H1 (cell line): ENCODE measurements around the gene SYTL2. TPM values are rescaled to one million over a fixed set of nuclear protein-coding genes. Genes with fewer than 3 reads are reported as not detected.

Experiments
- CTCF ChIA-PET: fragments of 300-600 bp; sonication (Branson Sonifier 250); formaldehyde crosslinking; loops from one replicate; lab custom pipeline; 2021; ENCODE audit not compliant: partially characterized antibody; lab: Charles Lee
- POLR2A ChIA-PET: fragments of 300-600 bp; sonication (Branson Sonifier 250); formaldehyde crosslinking; loops from one replicate; lab custom pipeline; 2021; ENCODE audit warnings: inconsistent platforms; ENCODE audit not compliant: partially characterized antibody; lab: Charles Lee
- DNase-seq, 2 experiments: peaks; one replicate each; pipeline versions ENCODE4 v3.0.0 to v3.0.0-alpha.2; 2010 to 2022; ENCODE audit warnings: low spot score in 2 of 2, low read depth in 1 of 2, mixed read lengths in 1 of 2
- FAIRE-seq: peaks from 2 replicates; lab custom pipeline; 2011; peaks lifted over from hg19 to GRCh38; lab: Jason Lieb, UNC
- H2AFZ ChIP-seq: 2 replicates; pipeline ENCODE4 v1.8.1; 2012; ENCODE audit warnings: low read length, inconsistent platforms
- H2AK5ac ChIP-seq: 2 replicates; pipeline ENCODE4 v1.6.1; 2013; ENCODE audit warnings: low read depth, low read length
- H2BK120ac ChIP-seq: replicated peaks from 2 replicates; pipeline ENCODE3; 2013; ENCODE audit warnings: low read depth, low read length, inconsistent platforms
- H2BK12ac ChIP-seq: 2 replicates; pipeline ENCODE4 v1.6.1; 2013; ENCODE audit warnings: low read depth, low read length
- H2BK15ac ChIP-seq: 2 replicates; pipeline ENCODE4 v1.6.1; 2013; ENCODE audit warnings: low read length
- H2BK20ac ChIP-seq: 2 replicates; pipeline ENCODE4 v1.6.1; 2013; ENCODE audit warnings: low read length
- H2BK5ac ChIP-seq: 2 replicates; pipeline ENCODE4 v1.6.1; 2013; ENCODE audit warnings: low read depth, low read length
- H3K14ac ChIP-seq: 2 replicates; pipeline ENCODE4 v1.6.1; 2013; ENCODE audit warnings: inconsistent platforms; ENCODE audit not compliant: insufficient read length
- H3K18ac ChIP-seq: 2 replicates; pipeline ENCODE4 v1.6.1; 2013; ENCODE audit warnings: low read length; ENCODE audit errors: extremely low read depth
- H3K23ac ChIP-seq: 2 replicates; pipeline ENCODE4 v1.6.1; 2013; ENCODE audit warnings: inconsistent platforms; ENCODE audit not compliant: insufficient read length
- H3K23me2 ChIP-seq: 2 replicates; pipeline ENCODE4 v1.6.1; 2013; ENCODE audit warnings: low read depth, low read length
- H3K27ac ChIP-seq: 2 replicates; pipeline ENCODE4 v1.6.1; 2011; ENCODE audit warnings: low read depth, low read length, inconsistent platforms
- H3K27me3 ChIP-seq, 4 experiments: replicated peaks in 1 of 4; 1 replicate in 1 of 4; 2 replicates in 3 of 4; pipeline versions ENCODE4 v1.6.1 to v1.8.1; 2011 to 2013; ENCODE audit warnings: low read length in 3 of 4, mild to moderate bottlenecking in 3 of 4, inconsistent platforms in 2 of 4, mixed read lengths in 2 of 4, moderate library complexity in 1 of 4; ENCODE audit not compliant: control insufficient read depth in 3 of 4, insufficient read depth in 3 of 4; ENCODE audit errors: extremely low read depth in 1 of 4
- H3K36me3 ChIP-seq, 4 experiments: 2 replicates each; pipeline versions ENCODE4 v1.6.1 to v1.8.1; 2011 to 2013; ENCODE audit warnings: mild to moderate bottlenecking in 4 of 4, low read length in 3 of 4, moderate library complexity in 2 of 4, control low read depth in 1 of 4, inconsistent platforms in 1 of 4; ENCODE audit not compliant: insufficient read depth in 4 of 4, control insufficient read depth in 2 of 4
- H3K4ac ChIP-seq: replicated peaks from 2 replicates; pipeline ENCODE3; 2013; ENCODE audit warnings: low read length, low read depth, mixed read lengths, inconsistent platforms; ENCODE audit not compliant: insufficient read length
- H3K4me1 ChIP-seq, 4 experiments: replicated peaks in 1 of 4; 1 replicate in 1 of 4; 2 replicates in 3 of 4; pipeline versions ENCODE4 v1.6.1 to v1.8.1; 2011 to 2013; ENCODE audit warnings: low read length in 3 of 4, inconsistent platforms in 2 of 4, mixed read lengths in 1 of 4; ENCODE audit not compliant: insufficient read depth in 4 of 4, control insufficient read depth in 3 of 4
- H3K4me2 ChIP-seq, 2 experiments: 2 replicates each; pipeline versions ENCODE4 v1.6.1 to v1.8.1; 2011 to 2013; ENCODE audit warnings: low read depth in 2 of 2, low read length in 2 of 2, control low read depth in 1 of 2, inconsistent platforms in 1 of 2, mild to moderate bottlenecking in 1 of 2; ENCODE audit not compliant: insufficient read depth in 1 of 2
- H3K4me3 ChIP-seq, 4 experiments: fragments of 200-600, 300-600 bp in 1 of 4; sonication (generic), shearing (Covaris generic), sonication (Bioruptor Twin) in 1 of 4; 2 replicates each; pipeline versions ENCODE4 v1.5.1 to v1.8.1; 2011 to 2016; ENCODE audit warnings: low read length in 4 of 4, low read depth in 3 of 4, control low read depth in 2 of 4, inconsistent platforms in 2 of 4, mild to moderate bottlenecking in 2 of 4, mixed read lengths in 1 of 4, moderate library complexity in 1 of 4; ENCODE audit not compliant: insufficient read depth in 2 of 4; ENCODE audit errors: extremely low read depth in 1 of 4
- H3K56ac ChIP-seq: replicated peaks from 2 replicates; pipeline ENCODE3; 2013; ENCODE audit warnings: low read depth, mild to moderate bottlenecking, mixed read lengths, low read length, inconsistent platforms; ENCODE audit not compliant: insufficient read length
- H3K79me1 ChIP-seq: 2 replicates; pipeline ENCODE4 v1.6.1; 2013; ENCODE audit warnings: low read depth, low read length, control low read depth
- H3K79me2 ChIP-seq, 2 experiments: 2 replicates each; pipeline versions ENCODE4 v1.6.1 to v1.8.1; 2012 to 2013; ENCODE audit warnings: low read length in 2 of 2, mild to moderate bottlenecking in 2 of 2, inconsistent platforms in 1 of 2; ENCODE audit not compliant: insufficient read depth in 2 of 2, control insufficient read depth in 1 of 2
- H3K9ac ChIP-seq, 4 experiments: replicated peaks in 1 of 4; 1 replicate in 1 of 4; 2 replicates in 3 of 4; pipeline versions ENCODE4 v1.6.1 to v1.8.1; 2011 to 2013; ENCODE audit warnings: low read depth in 3 of 4, low read length in 3 of 4, control low read depth in 2 of 4, mild to moderate bottlenecking in 2 of 4, moderate library complexity in 2 of 4, inconsistent platforms in 1 of 4; ENCODE audit errors: extremely low read depth in 1 of 4
- H3K9me3 ChIP-seq, 2 experiments: 2 replicates each; pipeline versions ENCODE4 v1.6.1 to v1.8.1; 2012 to 2013; ENCODE audit warnings: mild to moderate bottlenecking in 2 of 2, moderate library complexity in 2 of 2, control low read depth in 1 of 2, inconsistent platforms in 1 of 2, low read depth in 1 of 2, low read length in 1 of 2, mixed read lengths in 1 of 2; ENCODE audit not compliant: insufficient read depth in 2 of 2
- H4K20me1 ChIP-seq, 2 experiments: replicated peaks in 1 of 2; 2 replicates each; pipeline versions ENCODE3 to v1.8.1; 2011 to 2013; ENCODE audit warnings: inconsistent platforms in 2 of 2, low read length in 2 of 2, mild to moderate bottlenecking in 1 of 2; ENCODE audit not compliant: insufficient read depth in 2 of 2, control insufficient read depth in 1 of 2
- H4K5ac ChIP-seq: 2 replicates; pipeline ENCODE4 v1.6.1; 2013; ENCODE audit warnings: low read length, low read depth, mixed read lengths, inconsistent platforms; ENCODE audit not compliant: insufficient read length
- H4K8ac ChIP-seq: 2 replicates; pipeline ENCODE4 v1.8.0; 2013; ENCODE audit warnings: mild to moderate bottlenecking, moderate library complexity, low read length, inconsistent platforms; ENCODE audit not compliant: insufficient read depth; ENCODE audit errors: extremely low read depth
- H4K91ac ChIP-seq: replicated peaks from 2 replicates; pipeline ENCODE3; 2013; ENCODE audit warnings: low read length, mixed read lengths, inconsistent platforms; ENCODE audit not compliant: insufficient read length
- BACH1 ChIP-seq: IDR thresholded peaks from 2 replicates; pipeline ENCODE4 v1.6.1; 2012; ENCODE audit warnings: low read length, improper control_type of control experiment
- BCL11A ChIP-seq, 2 experiments: IDR thresholded peaks; one replicate each; pipeline ENCODE4 v1.6.1; 2011; ENCODE audit warnings: low read depth in 2 of 2, low read length in 2 of 2, mild to moderate bottlenecking in 2 of 2
- CBX8 ChIP-seq: fragments of 300-800, 300-1000 bp; sonication (generic); IDR thresholded peaks from 2 replicates; pipeline ENCODE4 v1.7.1; 2016; ENCODE audit warnings: low read depth, low read length, borderline replicate concordance
- WGBS, 2 experiments: shearing (Covaris generic) in 1 of 2; methylation state at CpG; one replicate each; pipeline versions ENCODE4 v1.1.6 to v1.1.7; 2013 to 2015; ENCODE audit warnings: low lambda C conversion rate in 2 of 2, mixed read lengths in 2 of 2, inconsistent platforms in 1 of 2, low coverage in 1 of 2, missing lambda C conversion rate in 1 of 2; ENCODE audit not compliant: insufficient replicate concordance in 2 of 2, insufficient coverage in 1 of 2, insufficient read length in 1 of 2; ENCODE audit errors: extremely low coverage in 1 of 2, missing lambda C conversion rate in 1 of 2; 5-methylcytosine and 5-hydroxymethylcytosine counted together
- polyA plus RNA-seq, 7 experiments: library from polyadenylated mRNA; depleted of rRNA in 3 of 7; stranded (reverse) in 5 of 7; unstranded in 2 of 7; fragments of >200 nt in 5 of 7; fragments of 200-250 nt in 2 of 7; gene quantifications; 1 replicate in 5 of 7; 2 replicates in 1 of 7; 4 replicates in 1 of 7; pipeline versions ENCODE4 v1.2.1 to v1.2.3, GENCODE V29; 2011 to 2013; ENCODE audit warnings: missing spikeins in 2 of 7, mixed read lengths in 2 of 7
- total RNA-seq: library from RNA; stranded (reverse); fragmentation: NEBNext Ultra II Directional; extraction: Animal tissue kit (Norgen Biotek cat#: 25700); gene quantifications from 2 replicates; pipeline ENCODE4 v1.2.1, GENCODE V29; 2021
- TF ChIP-seq, protein P1 (sequence below), 3 experiments: IDR thresholded peaks; 1 replicate in 2 of 3; 2 replicates in 1 of 3; pipeline versions ENCODE4 v1.5.1 to v1.6.1; 2011; ENCODE audit warnings: low read length in 3 of 3, mild to moderate bottlenecking in 3 of 3, inconsistent platforms in 2 of 3, low read depth in 1 of 3, moderate library complexity in 1 of 3; ENCODE audit not compliant: insufficient read depth in 1 of 3; ENCODE audit errors: control extremely low read depth in 1 of 3

The SYTL2 gene
- total and polyA plus RNA-seq, 2 of the 8 experiments (the other 6 are each of a cell fraction or from before 2014, with no cell fraction given), result 1.3 to 9.1 TPM

DNA sequence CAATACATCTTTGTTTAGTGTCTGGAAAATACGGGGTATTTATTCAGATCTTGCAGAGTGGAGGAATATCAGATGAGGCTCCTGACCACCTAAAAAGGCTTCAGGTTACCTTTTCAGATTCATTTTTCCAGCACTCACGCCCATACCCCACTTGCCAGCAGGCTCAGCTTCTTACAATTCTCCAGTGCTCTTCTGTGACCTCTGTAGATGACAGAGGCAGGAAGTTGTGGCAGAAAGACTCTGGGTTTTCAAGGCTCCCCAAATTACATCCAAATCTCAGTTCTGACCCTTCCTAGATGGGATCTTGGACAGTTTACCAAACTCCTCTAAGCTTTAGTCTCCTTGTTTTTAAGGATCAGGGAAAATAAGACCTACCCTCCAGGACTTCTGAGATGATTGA lies 61.1 kb downstream of the SYTL2 start:
- no peaks in the 10 kb centered on the region for H3K9me3 ChIP-seq
- no peaks in the 10 kb centered on the region for H3K36me3 ChIP-seq
- FAIRE-seq, result no peak
- H4K20me1 ChIP-seq, result no peaks in the 10 kb centered on the region
- no peak overlapping the region for H4K91ac ChIP-seq
- no peaks in the 10 kb centered on the region for H3K79me1 ChIP-seq
- no peak overlapping the region for H2AFZ ChIP-seq
- no peak overlapping the region for H3K18ac ChIP-seq
- no peak overlapping the region for H2BK12ac ChIP-seq
- peaks cover 4 to 13% (median 8%) of the 10 kb centered on the region in 4 experiments; a peak in 6 of 7 replicates for H3K4me1 ChIP-seq
- no peaks in the 10 kb centered on the region for H3K23me2 ChIP-seq
- H3K4me2 ChIP-seq, result no peak overlapping the region
- no peaks in the 10 kb centered on the region for H3K79me2 ChIP-seq
- H3K14ac ChIP-seq, result no peak overlapping the region
- H2BK15ac ChIP-seq, result no peak overlapping the region
- ChIA-PET POLR2A (no interaction called here), CTCF (interaction anchor here (0.8 kb wide), 1 partner anchor 31 kb away, joined by 3 read pairs; no protein-coding TSS in a partner anchor)
- H3K9ac ChIP-seq, result no peak overlapping the region
- H3K4me3 ChIP-seq, result no peak overlapping the region
- H4K8ac ChIP-seq, result no peak overlapping the region
- H3K23ac ChIP-seq, result no peak overlapping the region
- H3K4ac ChIP-seq, result no peak overlapping the region
- no peak overlapping the region for H2BK20ac ChIP-seq
- 92% methylated on average over 2 of the region's 2 CpGs; no CpG with 5 or more reads in 1 of the 2 experiments for WGBS, 2 experiments
- no peak overlapping the region for H3K56ac ChIP-seq
- H2AK5ac ChIP-seq, result 0 out of 2 replicates have a peak overlapping the region, but pooled peaks have one; percentile 0
- no peaks in the 10 kb centered on the region for H3K27me3 ChIP-seq
- no peak overlapping the region for H3K27ac ChIP-seq
- no peak overlapping the region for H2BK120ac ChIP-seq
- TF ChIP-seq CBX8, result no peak
- TF ChIP-seq BACH1, result no peak
- TF ChIP-seq, protein P1, sequence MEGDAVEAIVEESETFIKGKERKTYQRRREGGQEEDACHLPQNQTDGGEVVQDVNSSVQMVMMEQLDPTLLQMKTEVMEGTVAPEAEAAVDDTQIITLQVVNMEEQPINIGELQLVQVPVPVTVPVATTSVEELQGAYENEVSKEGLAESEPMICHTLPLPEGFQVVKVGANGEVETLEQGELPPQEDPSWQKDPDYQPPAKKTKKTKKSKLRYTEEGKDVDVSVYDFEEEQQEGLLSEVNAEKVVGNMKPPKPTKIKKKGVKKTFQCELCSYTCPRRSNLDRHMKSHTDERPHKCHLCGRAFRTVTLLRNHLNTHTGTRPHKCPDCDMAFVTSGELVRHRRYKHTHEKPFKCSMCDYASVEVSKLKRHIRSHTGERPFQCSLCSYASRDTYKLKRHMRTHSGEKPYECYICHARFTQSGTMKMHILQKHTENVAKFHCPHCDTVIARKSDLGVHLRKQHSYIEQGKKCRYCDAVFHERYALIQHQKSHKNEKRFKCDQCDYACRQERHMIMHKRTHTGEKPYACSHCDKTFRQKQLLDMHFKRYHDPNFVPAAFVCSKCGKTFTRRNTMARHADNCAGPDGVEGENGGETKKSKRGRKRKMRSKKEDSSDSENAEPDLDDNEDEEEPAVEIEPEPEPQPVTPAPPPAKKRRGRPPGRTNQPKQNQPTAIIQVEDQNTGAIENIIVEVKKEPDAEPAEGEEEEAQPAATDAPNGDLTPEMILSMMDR (IDR thresholded peaks at IDR 0.05; ENCODE audit: control extremely low read depth in 1 of 3, insufficient read depth in 1 of 3, low read depth in 1 of 3, low read length in 3 of 3), result no peak
- no peak for TF ChIP-seq BCL11A (IDR thresholded peaks at IDR 0.05; ENCODE audit: low read depth in 2 of 2, low read length in 2 of 2)
- TF ChIP-seq, all 59 proteins: peak for 0
- H2BK5ac ChIP-seq, result no peak overlapping the region
- H4K5ac ChIP-seq, result no peak overlapping the region
- DNase-seq, result no peak
